Neural progenitor cell (in vitro differentiated cells): ENCODE results near the gene ZNF280C. TPM values are rescaled to one million over a fixed set of nuclear protein-coding genes. Genes with fewer than 3 reads are reported as not detected.

Source experiments
- DNase-seq: peaks from one replicate; pipeline ENCODE4 v3.0.0-alpha.2; 2016; ENCODE audit warnings: low spot score
- H2AFZ ChIP-seq: fragments of 200-600 bp; sonication (generic); replicated peaks from 2 replicates; pipeline ENCODE4 v1.6.1; 2016; ENCODE audit warnings: antibody characterized with exemption
- H3F3A ChIP-seq: fragments of 200-600 bp; sonication (generic); 2 replicates; pipeline ENCODE4 v1.6.1; 2016; ENCODE audit warnings: antibody characterized with exemption, low read depth
- H3K27ac ChIP-seq: fragments of 200-600 bp; sonication (generic); 2 replicates; pipeline ENCODE4 v1.5.1; 2016; ENCODE audit warnings: mild to moderate bottlenecking
- H3K27me3 ChIP-seq: fragments of 200-600 bp; sonication (generic); 2 replicates; pipeline ENCODE4 v1.6.1; 2016; ENCODE audit warnings: mild to moderate bottlenecking, moderate library complexity
- H3K36me3 ChIP-seq: fragments of 200-600 bp; sonication (generic); 2 replicates; pipeline ENCODE4 v1.5.1; 2016
- H3K4me1 ChIP-seq: fragments of 200-600 bp; sonication (generic); 2 replicates; pipeline ENCODE4 v1.6.1; 2016; ENCODE audit warnings: mixed run types
- H3K4me2 ChIP-seq: fragments of 200-600 bp; sonication (generic); 2 replicates; pipeline ENCODE4 v1.6.1; 2016
- H3K4me3 ChIP-seq: fragments of 200-600 bp; sonication (generic); 2 replicates; pipeline ENCODE4 v1.5.1; 2016
- H3K79me2 ChIP-seq: fragments of 200-600 bp; sonication (generic); 2 replicates; pipeline ENCODE4 v1.6.1; 2016; ENCODE audit warnings: low read depth
- H3K9ac ChIP-seq: fragments of 200-600 bp; sonication (generic); 2 replicates; pipeline ENCODE4 v1.6.1; 2016
- H3K9me3 ChIP-seq: fragments of 200-600 bp; sonication (generic); 2 replicates; pipeline ENCODE4 v1.5.1; 2016; ENCODE audit warnings: low read depth
- H4K20me1 ChIP-seq: fragments of 200-600 bp; sonication (generic); 2 replicates; pipeline ENCODE4 v1.6.1; 2016; ENCODE audit warnings: low read depth
- H3K27ac Mint-ChIP-seq: 3 replicates; pipeline ENCODE4 v1.8.0; 2021; ENCODE audit warnings: mixed read lengths
- H3K27me3 Mint-ChIP-seq: 2 replicates; pipeline ENCODE4 v1.8.0; 2022; ENCODE audit warnings: low read depth, mild to moderate bottlenecking, inconsistent platforms, moderate library complexity, mixed read lengths; ENCODE audit not compliant: insufficient read depth
- H3K36me3 Mint-ChIP-seq: 3 replicates; pipeline ENCODE4 v1.8.0; 2021; ENCODE audit warnings: mixed read lengths
- H3K4me1 Mint-ChIP-seq: 3 replicates; pipeline ENCODE4 v1.8.0; 2021; ENCODE audit warnings: mixed read lengths
- H3K4me3 Mint-ChIP-seq: 3 replicates; pipeline ENCODE4 v1.8.0; 2021; ENCODE audit warnings: mild to moderate bottlenecking, moderate library complexity, mixed read lengths
- H3K9me3 Mint-ChIP-seq: 3 replicates; pipeline ENCODE4 v1.8.0; 2020; ENCODE audit warnings: mixed read lengths
- CTCF ChIP-seq: fragments of 200-600 bp; sonication (generic); IDR thresholded peaks from 2 replicates; pipeline ENCODE4 v1.5.1; 2017; ENCODE audit warnings: antibody characterized with exemption, mild to moderate bottlenecking
- EZH2 ChIP-seq: fragments of 200-600 bp; sonication (generic); IDR thresholded peaks from 2 replicates; pipeline ENCODE4 v1.6.1; 2017; ENCODE audit warnings: antibody characterized with exemption, mild to moderate bottlenecking, moderate library complexity
- EZH2phosphoT487 ChIP-seq: fragments of 200-600 bp; sonication (generic); IDR thresholded peaks from 2 replicates; pipeline ENCODE4 v1.6.1; 2017; ENCODE audit warnings: antibody characterized with exemption
- total RNA-seq: library from RNA; depleted of rRNA; stranded (reverse); fragments of >200 nt; gene quantifications from 2 replicates; pipeline ENCODE4 v1.2.3, GENCODE V29; 2015; ENCODE audit warnings: low replicate concordance

Gene ZNF280C
- total RNA-seq, 1 donor from 2014 or later: 41.8 TPM

GRCh38 chrX:130174937-130175336, 93.8 kb downstream of the ZNF280C start:
- H3K4me2 ChIP-seq: no peak overlapping the region
- H3K4me3 ChIP-seq: no peak overlapping the region
- H4K20me1 ChIP-seq: no peaks in the 10 kb centered on the region
- Mint-ChIP-seq H3K4me1 (peaks cover 43% of the 10 kb centered on the region), H3K36me3 (peaks cover 2% of the 10 kb centered on the region), H3K27me3 (peaks cover 2% of the 10 kb centered on the region), H3K9me3 (no peaks in the 10 kb centered on the region), H3K27ac (no peak overlapping the region), H3K4me3 (no peak overlapping the region)
- H3K4me1 ChIP-seq: peaks cover 10% of the 10 kb centered on the region
- H3K36me3 ChIP-seq: no peaks in the 10 kb centered on the region
- peaks cover 17% of the 10 kb centered on the region for H3K27me3 ChIP-seq
- no peak overlapping the region for H2AFZ ChIP-seq
- DNase-seq: no peak
- no peaks in the 10 kb centered on the region for H3K79me2 ChIP-seq
- H3F3A ChIP-seq: no peaks in the 10 kb centered on the region
- no peaks in the 10 kb centered on the region for H3K9me3 ChIP-seq
- no peak for TF ChIP-seq EZH2
- TF ChIP-seq CTCF: no peak
- no peak for TF ChIP-seq EZH2phosphoT487
- no peak overlapping the region for H3K9ac ChIP-seq
- H3K27ac ChIP-seq: no peak overlapping the region

GRCh38 chrX:130174045-130174704, 94.5 kb downstream of the ZNF280C start:
- H3K27ac ChIP-seq: no peak overlapping the region
- Mint-ChIP-seq H3K27ac (peak overlapping the region; percentile 61), H3K9me3 (no peaks in the 10 kb centered on the region)

GRCh38 chrX:130173190-130173895, 95.4 kb downstream of the ZNF280C start:
- H3K36me3 Mint-ChIP-seq: peaks cover 2% of the 10 kb centered on the region
- Histone ChIP-seq H3K36me3 (no peaks in the 10 kb centered on the region), H3K27ac (no peak overlapping the region), H3F3A (no peaks in the 10 kb centered on the region), H3K9me3 (no peaks in the 10 kb centered on the region), H3K4me2 (peak overlapping the region; percentile 85), H3K27me3 (peaks cover 17% of the 10 kb centered on the region), H3K4me3 (no peak overlapping the region), H3K79me2 (no peaks in the 10 kb centered on the region), H3K9ac (no peak overlapping the region), H3K4me1 (peaks cover 10% of the 10 kb centered on the region), H2AFZ (no peak overlapping the region), H4K20me1 (no peaks in the 10 kb centered on the region)
- H3K4me1 Mint-ChIP-seq: peaks cover 43% of the 10 kb centered on the region
- H3K27me3 Mint-ChIP-seq: peaks cover 2% of the 10 kb centered on the region
- H3K4me3 Mint-ChIP-seq: peak overlapping the region; percentile 93
- no peaks in the 10 kb centered on the region for H3K9me3 Mint-ChIP-seq
- no peak for DNase-seq
- peak overlapping the region; percentile 65 for H3K27ac Mint-ChIP-seq
- no peak for TF ChIP-seq EZH2phosphoT487
- TF ChIP-seq EZH2: no peak
- TF ChIP-seq CTCF: no peak

More at GRCh38 chrX:130174045-130174704, 94.5 kb downstream of the ZNF280C start:
- Mint-ChIP-seq H3K27me3 (peaks cover 2% of the 10 kb centered on the region), H3K4me3 (no peak overlapping the region), H3K4me1 (peaks cover 43% of the 10 kb centered on the region), H3K36me3 (peaks cover 2% of the 10 kb centered on the region)
- Histone ChIP-seq H3K4me2 (no peak overlapping the region), H3K27me3 (peaks cover 17% of the 10 kb centered on the region), H3K36me3 (no peaks in the 10 kb centered on the region), H4K20me1 (no peaks in the 10 kb centered on the region), H3K79me2 (no peaks in the 10 kb centered on the region), H3K9me3 (no peaks in the 10 kb centered on the region), H3K9ac (no peak overlapping the region), H3F3A (no peaks in the 10 kb centered on the region), H3K4me1 (peaks cover 10% of the 10 kb centered on the region), H2AFZ (no peak overlapping the region), H3K4me3 (no peak overlapping the region)
- DNase-seq: no peak
- no peak for TF ChIP-seq EZH2
- TF ChIP-seq EZH2phosphoT487: no peak
- no peak for TF ChIP-seq CTCF
